ENCODE measurements around the gene DHX36.
A peak's percentile ranks its signal among the peaks of the same experiment; 100 is the strongest.

The DHX36 gene, protein sequence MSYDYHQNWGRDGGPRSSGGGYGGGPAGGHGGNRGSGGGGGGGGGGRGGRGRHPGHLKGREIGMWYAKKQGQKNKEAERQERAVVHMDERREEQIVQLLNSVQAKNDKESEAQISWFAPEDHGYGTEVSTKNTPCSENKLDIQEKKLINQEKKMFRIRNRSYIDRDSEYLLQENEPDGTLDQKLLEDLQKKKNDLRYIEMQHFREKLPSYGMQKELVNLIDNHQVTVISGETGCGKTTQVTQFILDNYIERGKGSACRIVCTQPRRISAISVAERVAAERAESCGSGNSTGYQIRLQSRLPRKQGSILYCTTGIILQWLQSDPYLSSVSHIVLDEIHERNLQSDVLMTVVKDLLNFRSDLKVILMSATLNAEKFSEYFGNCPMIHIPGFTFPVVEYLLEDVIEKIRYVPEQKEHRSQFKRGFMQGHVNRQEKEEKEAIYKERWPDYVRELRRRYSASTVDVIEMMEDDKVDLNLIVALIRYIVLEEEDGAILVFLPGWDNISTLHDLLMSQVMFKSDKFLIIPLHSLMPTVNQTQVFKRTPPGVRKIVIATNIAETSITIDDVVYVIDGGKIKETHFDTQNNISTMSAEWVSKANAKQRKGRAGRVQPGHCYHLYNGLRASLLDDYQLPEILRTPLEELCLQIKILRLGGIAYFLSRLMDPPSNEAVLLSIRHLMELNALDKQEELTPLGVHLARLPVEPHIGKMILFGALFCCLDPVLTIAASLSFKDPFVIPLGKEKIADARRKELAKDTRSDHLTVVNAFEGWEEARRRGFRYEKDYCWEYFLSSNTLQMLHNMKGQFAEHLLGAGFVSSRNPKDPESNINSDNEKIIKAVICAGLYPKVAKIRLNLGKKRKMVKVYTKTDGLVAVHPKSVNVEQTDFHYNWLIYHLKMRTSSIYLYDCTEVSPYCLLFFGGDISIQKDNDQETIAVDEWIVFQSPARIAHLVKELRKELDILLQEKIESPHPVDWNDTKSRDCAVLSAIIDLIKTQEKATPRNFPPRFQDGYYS

GRCh38 chr3:154323891-154324738, at the start of gene DHX36:
Gene DHX36 (minus strand): TSS chr3:154324487. CDS start chr3:154324416, 71 bp downstream.
- DNase-seq = peak; percentile 92 to 93

GRCh38 chr3:154367221-154367620, 42.9 kb upstream of the DHX36 start:
- DNase-seq = no peak

GRCh38 chr3:154364849-154365248, 40.6 kb upstream of the DHX36 start:
- no peak for DNase-seq

GRCh38 chr3:154361099-154361498, 36.8 kb upstream of the DHX36 start:
- DNase-seq = no peak

- DNase-seq = no peak
Measured at GRCh38 chr3:154356009-154356408, 31.7 kb upstream of the DHX36 start.

DNA sequence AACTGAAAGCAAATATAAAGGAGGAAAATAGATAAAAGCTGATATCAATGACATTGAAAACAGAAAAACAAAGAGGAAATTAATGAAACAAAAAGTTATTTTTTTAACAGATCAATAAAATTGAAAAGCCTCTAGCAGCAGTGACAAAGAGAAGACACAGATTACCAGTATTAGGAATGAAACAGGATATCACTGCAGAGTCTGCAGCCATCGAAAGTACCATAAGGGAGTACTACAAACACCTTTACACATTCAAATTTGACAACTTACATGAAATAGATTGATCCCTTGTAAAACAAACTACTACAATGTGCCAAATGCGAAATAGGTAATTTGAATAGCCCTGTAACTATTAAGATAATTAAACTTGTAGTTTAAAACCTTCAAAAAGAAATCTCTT, 24.9 kb upstream of the DHX36 start:
- DNase-seq = no peak

DNA sequence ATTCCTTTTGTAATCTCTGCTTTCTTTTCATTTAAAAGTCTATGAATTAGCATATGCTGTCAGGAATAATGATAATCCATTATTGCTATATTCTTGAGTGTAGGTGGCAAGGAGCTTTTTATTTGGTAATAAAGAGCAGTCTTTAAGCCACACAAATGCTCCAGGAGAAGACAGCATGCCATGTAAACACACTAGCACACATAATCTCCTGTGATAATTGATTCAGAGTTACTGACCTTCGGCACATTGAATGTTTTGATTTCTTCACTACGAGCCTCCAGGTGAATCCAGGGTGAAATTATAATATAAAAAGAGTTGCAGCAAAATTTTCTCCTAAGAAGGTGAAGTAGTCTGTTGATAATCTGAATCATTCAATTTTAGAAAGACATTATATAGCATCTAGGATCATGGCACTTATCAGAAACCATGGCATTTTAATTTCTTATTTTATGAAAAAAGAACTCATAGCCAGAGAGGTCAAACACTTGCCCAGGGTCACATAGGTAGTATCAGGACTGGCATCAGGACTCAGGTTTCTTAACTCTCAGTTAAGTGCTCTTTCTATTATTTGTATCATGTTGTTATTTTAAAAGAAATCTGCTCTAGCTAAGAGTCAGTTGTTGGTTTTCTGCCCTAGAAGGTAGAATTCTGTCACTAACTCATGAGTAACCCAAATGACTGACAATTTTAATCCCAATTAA, 21.3 kb upstream of the DHX36 start:
- DNase-seq = no peak

- DNase-seq = no peak
Measured at GRCh38 chr3:154338570-154338969, 14.3 kb upstream of the DHX36 start.

- no peak for DNase-seq
Measured at GRCh38 chr3:154338008-154338407, 13.7 kb upstream of the DHX36 start.

- peak in 1 of 2 donors; percentile 50 for DNase-seq
Measured at GRCh38 chr3:154334973-154335420, 10.7 kb upstream of the DHX36 start.

DNA sequence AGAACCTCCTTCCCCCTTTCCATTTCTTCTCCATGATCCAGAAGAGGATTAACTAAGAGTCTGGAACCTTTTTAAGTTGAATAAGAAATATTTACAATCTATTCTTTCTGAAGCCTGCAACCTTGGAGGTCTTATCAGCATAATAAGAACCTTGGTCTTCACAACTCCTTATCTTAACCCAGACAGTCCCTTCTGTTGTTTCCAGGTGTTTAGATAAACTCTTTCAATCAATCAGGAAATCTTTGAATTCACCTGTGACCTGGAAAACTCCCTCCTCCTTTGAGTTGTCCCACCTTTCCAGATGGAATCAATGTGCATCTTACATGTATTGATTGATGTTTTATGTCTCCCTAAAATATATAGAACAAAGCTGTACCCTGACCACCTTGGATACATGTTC, 3.6 kb upstream of the DHX36 start:
- DNase-seq = no peak

DNA sequence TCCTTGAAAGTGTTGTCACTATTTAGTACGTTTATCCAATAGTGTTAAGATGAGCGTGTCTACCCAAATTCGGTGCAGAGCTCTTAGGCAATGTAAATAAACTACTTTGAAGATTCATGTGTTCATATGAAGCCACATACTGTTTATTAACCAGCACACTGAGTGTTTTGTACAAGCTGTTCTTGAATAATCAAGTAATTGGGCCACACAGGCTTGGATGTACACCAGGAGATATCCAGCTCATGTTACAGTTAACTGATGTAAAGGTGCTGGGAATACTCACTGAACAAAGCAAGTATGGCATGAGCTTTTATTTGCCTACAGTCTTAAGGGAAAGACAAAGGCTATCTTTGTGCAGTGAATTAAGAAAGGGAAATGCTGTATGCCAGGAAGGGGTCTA, 632 bp upstream of the DHX36 start:
- DNase-seq = no peak

GRCh38 chr3:154316974-154317767, 7.1 kb downstream of the DHX36 start:
- no peak for DNase-seq

DNA sequence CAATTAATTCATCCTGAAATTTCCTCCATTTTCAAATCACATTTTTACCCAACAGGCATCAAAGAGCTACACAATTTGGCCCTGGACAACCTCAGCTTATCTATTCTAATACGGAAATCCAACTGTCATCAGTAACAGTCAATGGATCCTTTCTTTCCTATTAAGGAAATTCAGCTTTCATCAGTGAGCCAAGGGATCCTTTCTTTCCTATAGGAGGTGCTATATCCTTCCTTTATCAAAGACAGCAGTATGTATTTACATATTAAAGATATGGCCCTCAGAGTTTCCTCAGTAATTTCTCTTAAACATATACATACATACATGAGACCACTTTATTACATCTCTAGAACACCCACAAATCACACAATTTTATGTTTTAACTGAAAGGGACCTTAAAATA, 10.1 kb downstream of the DHX36 start:
- no peak for DNase-seq

DNA sequence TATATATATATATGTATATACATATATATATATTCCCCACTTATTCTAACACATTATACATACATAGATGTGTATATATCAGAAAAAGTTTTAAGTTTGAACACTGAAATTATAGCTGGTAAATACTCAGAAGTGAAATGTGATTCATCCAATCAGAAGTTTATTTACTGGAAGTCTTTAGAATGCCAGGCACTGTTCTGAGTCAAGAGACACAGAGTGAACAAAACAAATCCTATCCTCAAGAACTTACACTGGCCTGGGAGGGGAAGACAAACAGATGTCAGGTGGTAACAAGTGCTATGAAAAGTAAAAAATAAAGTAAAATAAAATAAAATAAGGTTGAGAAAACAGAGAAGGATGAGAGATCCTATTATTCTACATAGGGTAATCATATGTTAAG, 13.4 kb downstream of the DHX36 start:
- DNase-seq = no peak

- DNase-seq = no peak
Measured at GRCh38 chr3:154307363-154307762, 16.9 kb downstream of the DHX36 start.

GRCh38 chr3:154304936-154305335, 19.4 kb downstream of the DHX36 start:
- no peak for DNase-seq

- DNase-seq = no peak
Measured at GRCh38 chr3:154304116-154304786, 20.0 kb downstream of the DHX36 start.

DNA sequence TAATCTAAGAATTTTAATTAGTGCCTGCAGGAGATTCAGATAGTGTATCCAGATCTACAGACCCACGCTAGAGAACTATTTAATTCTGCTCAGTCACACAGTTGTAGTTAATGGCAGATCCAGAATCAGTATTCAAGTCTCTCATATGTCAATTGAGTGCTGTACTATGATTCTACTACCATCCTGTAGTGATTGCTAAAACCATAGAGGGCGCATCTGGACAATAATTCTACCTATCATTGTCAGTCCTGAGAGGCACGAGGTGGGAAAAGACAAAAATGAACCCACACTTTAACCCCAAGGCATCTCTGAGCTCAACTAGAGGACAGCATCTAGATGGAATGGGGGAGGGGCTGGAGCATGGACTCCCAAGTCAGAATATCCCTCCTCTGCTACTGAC, 22.7 kb downstream of the DHX36 start:
- no peak for DNase-seq

GRCh38 chr3:154294016-154294415, 30.3 kb downstream of the DHX36 start:
- no peak for DNase-seq

GRCh38 chr3:154290187-154290586, 34.1 kb downstream of the DHX36 start:
- no peak for DNase-seq

All from CD4-positive, alpha-beta T cell treated with Interleukin-4 for 1 hour (primary cell).